NCI-H2029 (cell line): Measurements from ENCODE around the gene SYNPO2L.
"Not testable (repeated sequence)": the region's sequence is repeated elsewhere in the genome, so short reads cannot be mapped to it uniquely, and the experiment has no call there.

Experiments used
- DNase-seq: peaks from one replicate; lab custom pipeline; 2025; lab: John Stamatoyannopoulos, UW

SYNPO2L gene

DNA sequence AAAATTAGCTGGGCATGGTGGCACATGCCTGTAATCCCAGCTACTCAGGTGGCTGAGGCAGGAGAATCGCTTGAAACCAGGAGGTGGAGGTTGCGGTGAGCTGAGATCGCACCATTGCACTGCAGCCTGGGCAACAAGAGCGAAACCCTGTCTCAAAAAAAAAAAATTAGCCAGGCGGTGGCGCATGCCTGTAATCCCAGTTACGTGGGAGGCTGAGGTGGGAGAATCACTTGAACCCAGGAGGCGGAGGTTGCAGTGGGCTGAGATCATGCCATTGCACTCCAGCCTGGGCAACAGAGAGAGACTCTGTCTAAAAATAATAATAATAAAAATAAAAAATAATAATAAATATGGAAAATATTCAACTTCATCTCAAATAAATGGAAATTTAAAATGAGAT lies 38.7 kb downstream of the SYNPO2L start:
- not testable (repeated sequence) for DNase-seq

DNA sequence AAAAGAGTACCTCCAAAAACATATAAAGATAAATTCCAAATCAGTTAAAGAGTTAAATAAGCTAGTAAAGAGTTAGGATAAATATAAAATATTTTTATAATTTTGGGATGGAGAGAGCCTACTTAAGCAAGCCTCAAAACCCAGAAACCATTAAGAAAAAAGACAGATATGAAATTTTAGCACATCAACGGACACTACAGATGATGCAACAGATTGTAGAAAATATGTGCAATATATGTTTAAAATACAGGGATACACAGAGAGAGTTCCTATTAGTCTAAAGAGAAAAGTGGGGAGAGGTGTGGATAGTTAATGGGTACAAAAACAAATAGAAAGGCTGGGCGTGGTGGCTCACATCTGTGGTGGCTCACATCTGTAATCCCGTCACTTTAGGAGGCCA lies 41.1 kb downstream of the SYNPO2L start:
- no peak for DNase-seq

DNA sequence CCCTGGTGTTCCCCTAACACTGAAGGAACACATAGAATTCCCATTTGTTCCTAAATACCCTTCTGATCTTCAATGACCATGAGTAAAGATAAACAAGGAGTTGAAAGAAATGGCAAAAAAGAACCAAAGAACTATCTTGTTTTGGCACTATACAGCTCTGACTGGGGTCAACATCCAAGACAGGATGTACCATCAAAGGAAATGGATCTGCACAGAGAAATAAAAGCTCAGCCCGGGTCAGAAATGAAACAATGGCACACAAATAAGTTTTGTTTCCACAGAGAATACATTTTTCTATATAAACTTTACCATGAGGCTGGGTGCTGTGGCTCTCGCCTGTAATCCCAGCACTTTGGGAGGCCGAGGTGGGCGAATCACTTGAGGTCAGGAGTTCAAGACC lies 46.7 kb downstream of the SYNPO2L start:
- no peak for DNase-seq

DNA sequence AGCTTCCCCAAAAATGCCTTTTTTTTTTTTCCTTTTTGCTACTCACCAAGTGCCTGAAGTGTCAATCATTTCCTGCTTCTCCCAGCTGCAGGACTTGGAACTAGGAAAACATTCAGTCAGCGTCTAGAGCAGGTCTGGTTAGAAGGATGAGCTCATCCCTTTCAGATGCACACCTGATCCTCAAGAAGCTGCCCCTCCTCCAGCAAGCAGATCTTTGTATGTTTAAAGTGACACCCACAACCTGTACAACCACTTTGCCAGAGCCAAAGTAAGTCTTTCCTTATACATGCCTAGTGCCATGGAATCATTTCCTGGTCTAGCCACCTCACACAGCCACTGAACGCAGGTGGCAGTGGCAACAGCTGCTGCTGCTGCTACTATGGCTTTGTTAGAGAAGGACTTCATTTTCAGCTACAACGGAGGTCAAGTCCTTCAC lies 54.3 kb downstream of the SYNPO2L start:
- peak; percentile 63 for DNase-seq

DNA sequence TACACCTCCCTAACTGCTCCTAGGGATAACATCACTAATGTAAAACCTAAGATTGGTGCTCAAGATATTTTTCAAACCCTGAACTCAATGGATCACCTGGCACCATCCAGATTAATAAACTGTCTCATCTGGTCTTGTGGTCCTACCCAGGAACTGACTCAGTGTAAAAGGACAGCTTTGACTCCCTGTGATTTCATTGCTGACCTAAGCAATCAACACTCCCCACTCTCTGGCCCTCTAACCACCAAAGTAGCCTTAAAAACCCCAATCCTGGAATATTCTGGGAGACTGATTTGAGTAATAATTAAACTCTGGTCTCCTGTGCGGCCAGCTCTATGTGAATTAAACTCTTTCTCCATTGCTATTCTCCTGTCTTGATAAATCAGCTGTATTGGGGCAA lies 58.5 kb downstream of the SYNPO2L start:
- DNase-seq, result no peak
